NCI-H2196 (cell line): ENCODE measurements around the gene STAB1.
A peak's percentile ranks its signal among the peaks of the same experiment; 100 is the strongest.

Experiments
- DNase-seq: peaks from one replicate; lab custom pipeline; 2025; ENCODE audit not compliant: unreplicated experiment; lab: John Stamatoyannopoulos, UW

The STAB1 gene

GRCh38 chr3:52534281-52535183, 39.4 kb downstream of the STAB1 start:
- DNase-seq: peak; percentile 37

GRCh38 chr3:52535411-52536111, 40.4 kb downstream of the STAB1 start:
- DNase-seq: no peak

GRCh38 chr3:52536112-52536368, 40.9 kb downstream of the STAB1 start:
- no peak for DNase-seq

- peak; percentile 89 for DNase-seq
Measured at GRCh38 chr3:52536369-52537164, 41.4 kb downstream of the STAB1 start, which contains the start of gene UQCC5. UQCC5 (plus strand) TSS chr3:52536605; CDS start chr3:52536756, 151 bp downstream.

- DNase-seq: no peak
Measured at GRCh38 chr3:52537165-52537620, 42.1 kb downstream of the STAB1 start.

- no peak for DNase-seq
Measured at GRCh38 chr3:52537726-52538421, 42.7 kb downstream of the STAB1 start.

GRCh38 chr3:52539010-52539653, 44.0 kb downstream of the STAB1 start:
- DNase-seq: no peak

- DNase-seq: no peak
Measured at GRCh38 chr3:52541050-52541449, 45.9 kb downstream of the STAB1 start.

GRCh38 chr3:52544937-52545336, 49.8 kb downstream of the STAB1 start:
- no peak for DNase-seq

GRCh38 chr3:52546111-52546901, 51.2 kb downstream of the STAB1 start:
- no peak for DNase-seq

- DNase-seq: no peak
Measured at GRCh38 chr3:52547143-52547542, 52.0 kb downstream of the STAB1 start.

GRCh38 chr3:52551118-52551517, 56.0 kb downstream of the STAB1 start:
- DNase-seq: no peak

- no peak for DNase-seq
Measured at GRCh38 chr3:52552089-52552488, 57.0 kb downstream of the STAB1 start.

- DNase-seq: no peak
Measured at GRCh38 chr3:52554026-52554755, 59.1 kb downstream of the STAB1 start.

GRCh38 chr3:52555056-52555455, 59.9 kb downstream of the STAB1 start:
- no peak for DNase-seq

- DNase-seq: no peak
Measured at GRCh38 chr3:52557011-52557960, 62.1 kb downstream of the STAB1 start.

GRCh38 chr3:52558436-52558835, 63.3 kb downstream of the STAB1 start:
- no peak for DNase-seq
